Neural cell (in vitro differentiated cells): ENCODE measurements around the gene PCP4. TPM values are rescaled to one million over a fixed set of nuclear protein-coding genes. Genes with fewer than 3 reads are reported as not detected.

Experiments
- H2AFZ ChIP-seq: fragments of 200-600, 300-800 bp; sonication (generic), shearing (Covaris generic); 2 replicates; pipeline ENCODE4 v1.6.0; 2014; ENCODE audit warnings: low read depth, mild to moderate bottlenecking, antibody characterized with exemption, low read length, moderate library complexity
- H3F3A ChIP-seq: fragments of 200-600 bp; shearing (Covaris generic); 2 replicates; pipeline ENCODE4 v1.6.1; 2016; ENCODE audit warnings: mild to moderate bottlenecking, moderate library complexity, mixed read lengths, antibody characterized with exemption, low read length; ENCODE audit not compliant: insufficient read depth, poor library complexity, severe bottlenecking
- H3K27ac ChIP-seq: fragments of 200-600, 300-800 bp; sonication (generic), shearing (Covaris generic); 2 replicates; pipeline ENCODE4 v1.5.1; 2014; ENCODE audit warnings: mild to moderate bottlenecking, low read length, moderate library complexity
- H3K27me3 ChIP-seq: fragments of 300-800, 200-600 bp; sonication (generic), shearing (Covaris generic); 2 replicates; pipeline ENCODE4 v1.6.0; 2014; ENCODE audit warnings: mild to moderate bottlenecking, low read depth, low read length, moderate library complexity; ENCODE audit not compliant: insufficient read depth
- H3K36me3 ChIP-seq: fragments of 300-800, 200-600 bp; sonication (generic), shearing (Covaris generic); 2 replicates; pipeline ENCODE4 v1.5.1; 2014; ENCODE audit warnings: mild to moderate bottlenecking, antibody characterized with exemption, low read length, moderate library complexity; ENCODE audit not compliant: insufficient read depth
- H3K4me2 ChIP-seq: fragments of 300-800, 200-600 bp; sonication (generic), shearing (Covaris generic); 2 replicates; pipeline ENCODE4 v1.6.0; 2014; ENCODE audit warnings: mild to moderate bottlenecking, low read length
- H3K4me3 ChIP-seq: fragments of 300-800, 200-600 bp; sonication (generic), shearing (Covaris generic); 2 replicates; pipeline ENCODE4 v1.5.1; 2014; ENCODE audit warnings: mild to moderate bottlenecking, low read length, moderate library complexity
- H3K79me2 ChIP-seq: fragments of 200-600 bp; shearing (Covaris generic); replicated peaks from 2 replicates; pipeline ENCODE4 v1.6.0; 2014; ENCODE audit warnings: mild to moderate bottlenecking, low read length, moderate library complexity; ENCODE audit not compliant: insufficient read depth
- H3K9ac ChIP-seq: fragments of 300-800, 200-600 bp; sonication (generic), shearing (Covaris generic); 2 replicates; pipeline ENCODE4 v1.6.1; 2016; ENCODE audit warnings: mild to moderate bottlenecking, low read length, mixed read lengths
- H3K9me2 ChIP-seq: fragments of 200-600 bp; shearing (Covaris generic); 2 replicates; pipeline ENCODE4 v1.6.1; 2016; ENCODE audit warnings: mild to moderate bottlenecking, low read length, mixed read lengths; ENCODE audit not compliant: insufficient read depth
- H3K9me3 ChIP-seq: fragments of 200-600, 300-800 bp; sonication (generic), shearing (Covaris generic); 2 replicates; pipeline ENCODE4 v1.6.1; 2016; ENCODE audit warnings: mild to moderate bottlenecking, mixed run types, low read length, moderate library complexity, mixed read lengths
- H4K20me1 ChIP-seq: fragments of 200-600 bp; shearing (Covaris generic); 2 replicates; pipeline ENCODE4 v1.6.1; 2016; ENCODE audit warnings: mild to moderate bottlenecking, mixed run types; ENCODE audit not compliant: insufficient read depth
- CTCF ChIP-seq: fragments of 450-650 bp; IDR thresholded peaks from 2 replicates; pipeline ENCODE4 v1.5.1; 2014; ENCODE audit warnings: antibody characterized with exemption, mild to moderate bottlenecking, moderate library complexity; ENCODE audit not compliant: poor library complexity, severe bottlenecking
- EP300 ChIP-seq: fragments of 450-650 bp; conservative IDR thresholded peaks from 2 replicates; pipeline ENCODE4 v1.6.1; 2014; ENCODE audit warnings: antibody characterized with exemption, mild to moderate bottlenecking, moderate library complexity; ENCODE audit not compliant: poor library complexity, severe bottlenecking
- EZH2 ChIP-seq: fragments of 200-600, 300-800 bp; shearing (Covaris generic), sonication (generic); IDR thresholded peaks from 2 replicates; pipeline ENCODE4 v1.6.1; 2014; ENCODE audit warnings: antibody characterized with exemption, low read length, borderline replicate concordance, mild to moderate bottlenecking; ENCODE audit not compliant: insufficient read depth, poor library complexity, severe bottlenecking
- MXI1 ChIP-seq: fragments of 450-650 bp; conservative IDR thresholded peaks from 2 replicates; pipeline ENCODE4 v1.6.1; 2014; ENCODE audit warnings: antibody characterized with exemption, mild to moderate bottlenecking; ENCODE audit not compliant: poor library complexity, severe bottlenecking
- POLR2AphosphoS5 ChIP-seq: IDR thresholded peaks from 2 replicates; pipeline ENCODE4 v1.6.1; 2012
- RAD21 ChIP-seq: fragments of 450-650 bp; conservative IDR thresholded peaks from 2 replicates; pipeline ENCODE4 v1.6.1; 2014; ENCODE audit warnings: antibody characterized with exemption, mild to moderate bottlenecking, moderate library complexity
- REST ChIP-seq: IDR thresholded peaks from 2 replicates; pipeline ENCODE4 v1.6.1; 2012; ENCODE audit warnings: borderline replicate concordance
- SMC3 ChIP-seq: fragments of 450-650 bp; conservative IDR thresholded peaks from 2 replicates; pipeline ENCODE4 v1.6.1; 2014; ENCODE audit warnings: antibody characterized with exemption, mild to moderate bottlenecking, moderate library complexity; ENCODE audit not compliant: poor library complexity
- TAF1 ChIP-seq: IDR thresholded peaks from 2 replicates; pipeline ENCODE4 v1.6.1; 2012; ENCODE audit warnings: low read depth
- polyA plus RNA-seq: library from polyadenylated mRNA; depleted of rRNA; stranded (reverse); fragments of >200 nt; gene quantifications from 2 replicates; pipeline ENCODE4 v1.2.3, GENCODE V29; 2014

The PCP4 gene
- polyA plus RNA-seq, 1 donor from 2014 or later = 10.1 TPM

- TF ChIP-seq MXI1 (no peak), TAF1 (no peak), SMC3 (no peak), EP300 (no peak), EZH2 (no peak), RAD21 (no peak), POLR2AphosphoS5 (no peak), REST (no peak), CTCF (no peak)
- Histone ChIP-seq H4K20me1 (no peaks in the 10 kb centered on the region), H3K9me2 (no peaks in the 10 kb centered on the region)
Measured at GRCh38 chr21:39882839-39883195, 15.6 kb downstream of the PCP4 start.

GRCh38 chr21:39885119-39885848, 18.0 kb downstream of the PCP4 start:
- H3K9me3 ChIP-seq = no peaks in the 10 kb centered on the region
- H3K4me2 ChIP-seq = no peak overlapping the region
- no peaks in the 10 kb centered on the region for H3K79me2 ChIP-seq
- H2AFZ ChIP-seq = no peak overlapping the region
- no peak overlapping the region for H3K27ac ChIP-seq
- no peaks in the 10 kb centered on the region for H3K36me3 ChIP-seq
- H3K27me3 ChIP-seq = no peaks in the 10 kb centered on the region
- no peaks in the 10 kb centered on the region for H3F3A ChIP-seq
- H3K4me3 ChIP-seq = no peak overlapping the region
- TF ChIP-seq EZH2 (no peak), POLR2AphosphoS5 (no peak), RAD21 (no peak), SMC3 (no peak), MXI1 (no peak), TAF1 (no peak), EP300 (no peak), CTCF (no peak), REST (no peak)
- H3K9me2 ChIP-seq = no peaks in the 10 kb centered on the region
- H3K9ac ChIP-seq = no peak overlapping the region
- no peaks in the 10 kb centered on the region for H4K20me1 ChIP-seq

More at GRCh38 chr21:39882839-39883195, 15.6 kb downstream of the PCP4 start:
- Histone ChIP-seq H3K4me3 (no peak overlapping the region), H3K9ac (no peak overlapping the region), H3K36me3 (no peaks in the 10 kb centered on the region), H3K27ac (no peak overlapping the region), H3K27me3 (no peaks in the 10 kb centered on the region), H3K79me2 (no peaks in the 10 kb centered on the region), H3K9me3 (no peaks in the 10 kb centered on the region), H2AFZ (no peak overlapping the region), H3F3A (no peaks in the 10 kb centered on the region), H3K4me2 (no peak overlapping the region)
